HepG2 (cell line): Measurements from ENCODE around the gene HOMEZ. TPM values are rescaled to one million over a fixed set of nuclear protein-coding genes. Genes with fewer than 3 reads are reported as not detected.

Source experiments
- ATAD3A ChIP-seq: sonication (generic); formaldehyde crosslinking; IDR thresholded peaks from 2 replicates; pipeline ENCODE4 v1.4.0; 2020; ENCODE audit warnings: missing genetic modification reagents
- ATF3 ChIP-seq: sonication (generic); formaldehyde crosslinking; IDR thresholded peaks from 2 replicates; pipeline ENCODE4 v1.4.0; 2020; ENCODE audit warnings: missing genetic modification reagents
- GPN1 ChIP-seq: sonication (generic); formaldehyde crosslinking; IDR thresholded peaks from 2 replicates; pipeline ENCODE4 v1.5.1; 2020; ENCODE audit warnings: missing genetic modification reagents, borderline replicate concordance
- GZF1 ChIP-seq: sonication (generic); formaldehyde crosslinking; IDR thresholded peaks from 2 replicates; pipeline ENCODE4 v1.5.1; 2020; ENCODE audit warnings: mild to moderate bottlenecking, missing genetic modification reagents
- HNF4A ChIP-seq: sonication (generic); formaldehyde crosslinking; IDR thresholded peaks from 2 replicates; pipeline ENCODE4 v1.4.0; 2020; ENCODE audit warnings: missing genetic modification reagents
- JUN ChIP-seq: sonication (generic); formaldehyde crosslinking; IDR thresholded peaks from 2 replicates; pipeline ENCODE4 v1.4.0; 2020; ENCODE audit warnings: mild to moderate bottlenecking, missing genetic modification reagents
- KIAA2018 ChIP-seq: sonication (generic); formaldehyde crosslinking; IDR thresholded peaks from 2 replicates; pipeline ENCODE4 v1.5.0; 2020; ENCODE audit warnings: mild to moderate bottlenecking, missing genetic modification reagents, borderline replicate concordance
- NKX3-1 ChIP-seq: sonication (generic); formaldehyde crosslinking; IDR thresholded peaks from 2 replicates; pipeline ENCODE4 v1.5.0; 2020; ENCODE audit warnings: missing genetic modification reagents
- SOX5 ChIP-seq: IDR thresholded peaks from 2 replicates; pipeline ENCODE4 v1.6.1; 2016; ENCODE audit warnings: borderline replicate concordance
- ZNF20 ChIP-seq: sonication (generic); formaldehyde crosslinking; IDR thresholded peaks from 2 replicates; pipeline ENCODE4 v1.4.0; 2020; ENCODE audit warnings: mild to moderate bottlenecking, moderate library complexity, missing genetic modification reagents
- ZNF260 ChIP-seq: sonication (generic); formaldehyde crosslinking; IDR thresholded peaks from 2 replicates; pipeline ENCODE4 v1.4.0; 2020; ENCODE audit warnings: missing genetic modification reagents, low read depth, mild to moderate bottlenecking, borderline replicate concordance
- ZNF33B ChIP-seq: sonication (generic); formaldehyde crosslinking; IDR thresholded peaks from 2 replicates; pipeline ENCODE4 v1.5.1; 2020; ENCODE audit warnings: mild to moderate bottlenecking, missing genetic modification reagents
- ZNF510 ChIP-seq: sonication (generic); formaldehyde crosslinking; IDR thresholded peaks from 2 replicates; pipeline ENCODE4 v1.4.0; 2020; ENCODE audit warnings: low read depth, mild to moderate bottlenecking, missing genetic modification reagents
- ZNF552 ChIP-seq: sonication (generic); formaldehyde crosslinking; IDR thresholded peaks from 2 replicates; pipeline ENCODE4 v1.9.0; 2022; ENCODE audit warnings: missing genetic modification reagents, mild to moderate bottlenecking, borderline replicate concordance
- polyA plus RNA-seq, 8 experiments: library from polyadenylated mRNA; depleted of rRNA in 3 of 8; stranded (reverse) in 7 of 8; unstranded in 1 of 8; fragments of >200 nt; fragmentation: Illumina TruSeq in 4 of 8; extraction: Trizol in 4 of 8; gene quantifications; 2 replicates each; pipeline versions ENCODE4 v1.2.1 to v1.2.3, GENCODE V29; 2011 to 2016; ENCODE audit warnings: low read depth in 4 of 8, missing spikeins in 1 of 8, mixed read lengths in 1 of 8; ENCODE audit not compliant: insufficient read depth in 1 of 8
- total RNA-seq, 5 experiments: library from RNA; depleted of rRNA; stranded (reverse); fragments of >200 nt; fragmentation: Illumina TruSeq; extraction: Trizol; gene quantifications; 2 replicates each; pipeline ENCODE4 v1.2.3, GENCODE V29; 2016; ENCODE audit warnings: low read depth in 1 of 5
- TF ChIP-seq, protein P1 (sequence below): sonication (generic); formaldehyde crosslinking; IDR thresholded peaks from 2 replicates; pipeline ENCODE4 v1.5.1; 2020; ENCODE audit warnings: missing genetic modification reagents, mild to moderate bottlenecking, borderline replicate concordance
- TF ChIP-seq, protein P2 (sequence below): sonication (generic); formaldehyde crosslinking; IDR thresholded peaks from 2 replicates; pipeline ENCODE4 v1.5.0; 2020; ENCODE audit warnings: missing genetic modification reagents

The HOMEZ gene
- total and polyA plus RNA-seq, 2 of the 13 experiments (the other 11 are each of a cell fraction or from before 2014, with no cell fraction given), result 14.5 to 31.8 TPM

DNA sequence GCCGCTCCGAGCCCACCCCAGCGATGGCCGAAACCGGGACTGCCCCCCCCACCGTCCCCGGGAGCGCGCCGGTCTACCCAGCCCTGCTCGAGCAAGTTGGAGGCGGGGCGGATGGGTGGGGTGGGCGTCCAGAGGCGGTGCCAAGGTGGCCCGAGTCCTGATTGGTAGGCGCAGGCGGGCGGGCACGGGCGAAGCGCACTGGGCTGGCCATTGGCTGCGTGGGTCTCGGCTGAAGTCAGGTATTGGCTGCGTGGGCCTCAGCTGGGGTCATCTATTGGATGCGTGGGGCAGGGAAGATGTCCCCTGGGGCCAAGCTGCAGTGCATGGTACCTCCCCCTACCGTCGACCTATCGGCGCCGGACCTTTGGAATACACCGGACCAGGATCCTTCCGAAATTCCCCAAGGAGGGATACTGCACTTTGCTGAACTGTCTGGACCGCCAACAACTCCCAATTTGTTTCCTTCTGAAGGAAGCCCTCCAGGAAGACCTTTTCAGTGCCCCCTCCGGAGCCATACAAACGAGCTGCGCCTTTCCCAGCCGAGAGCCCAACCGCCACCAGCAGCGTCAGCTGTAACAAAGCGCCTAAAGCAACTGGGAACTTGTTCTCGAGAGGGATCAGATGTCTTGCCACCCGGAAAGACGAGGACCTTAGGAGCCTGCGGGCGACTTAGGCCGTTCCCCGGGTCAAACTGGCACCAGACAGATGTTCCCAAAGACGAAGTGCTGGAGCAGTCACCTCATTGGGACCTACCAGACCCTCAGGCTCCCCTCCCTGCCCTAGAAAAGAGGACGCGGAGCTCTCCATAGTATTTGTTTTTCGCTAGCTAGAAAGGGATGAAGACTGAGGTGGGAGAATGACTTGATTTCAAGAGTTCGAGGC lies at the start of gene HOMEZ (continued):
- TF ChIP-seq NKX3-1 (CRISPR knock-in tag) (peak; percentile 72; the same call in 1 of the 2 replicates), GPN1 (CRISPR knock-in tag) (peak; percentile 64; the same call in 1 of the 2 replicates), HNF4A (peak; percentile 31), GZF1 (CRISPR knock-in tag) (peak; percentile 25; the same call in 1 of the 2 replicates), KIAA2018 (CRISPR knock-in tag) (no peak), ATF3 (CRISPR knock-in tag) (no peak; the same call in 1 of the 2 replicates), ATAD3A (CRISPR knock-in tag) (peak; percentile 83; the same call in 1 of the 2 replicates), ZNF20 (peak; percentile 73; the same call in 1 of the 2 replicates), ZNF33B (CRISPR knock-in tag) (peak; percentile 91; the same call in 1 of the 2 replicates), JUN (peak; percentile 19; the same call in 1 of the 2 replicates), SOX5 (peak; percentile 44), ZNF552 (CRISPR knock-in tag) (peak; percentile 62; the same call in 1 of the 2 replicates), ZNF510 (CRISPR knock-in tag) (peak; percentile 84), ZNF260 (CRISPR knock-in tag) (no peak)
- TF ChIP-seq, protein P1, sequence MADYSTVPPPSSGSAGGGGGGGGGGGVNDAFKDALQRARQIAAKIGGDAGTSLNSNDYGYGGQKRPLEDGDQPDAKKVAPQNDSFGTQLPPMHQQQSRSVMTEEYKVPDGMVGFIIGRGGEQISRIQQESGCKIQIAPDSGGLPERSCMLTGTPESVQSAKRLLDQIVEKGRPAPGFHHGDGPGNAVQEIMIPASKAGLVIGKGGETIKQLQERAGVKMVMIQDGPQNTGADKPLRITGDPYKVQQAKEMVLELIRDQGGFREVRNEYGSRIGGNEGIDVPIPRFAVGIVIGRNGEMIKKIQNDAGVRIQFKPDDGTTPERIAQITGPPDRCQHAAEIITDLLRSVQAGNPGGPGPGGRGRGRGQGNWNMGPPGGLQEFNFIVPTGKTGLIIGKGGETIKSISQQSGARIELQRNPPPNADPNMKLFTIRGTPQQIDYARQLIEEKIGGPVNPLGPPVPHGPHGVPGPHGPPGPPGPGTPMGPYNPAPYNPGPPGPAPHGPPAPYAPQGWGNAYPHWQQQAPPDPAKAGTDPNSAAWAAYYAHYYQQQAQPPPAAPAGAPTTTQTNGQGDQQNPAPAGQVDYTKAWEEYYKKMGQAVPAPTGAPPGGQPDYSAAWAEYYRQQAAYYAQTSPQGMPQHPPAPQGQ (CRISPR knock-in tag), result 0 out of 2 replicates have a peak, but pooled peaks have one; percentile 62
- TF ChIP-seq, protein P2, sequence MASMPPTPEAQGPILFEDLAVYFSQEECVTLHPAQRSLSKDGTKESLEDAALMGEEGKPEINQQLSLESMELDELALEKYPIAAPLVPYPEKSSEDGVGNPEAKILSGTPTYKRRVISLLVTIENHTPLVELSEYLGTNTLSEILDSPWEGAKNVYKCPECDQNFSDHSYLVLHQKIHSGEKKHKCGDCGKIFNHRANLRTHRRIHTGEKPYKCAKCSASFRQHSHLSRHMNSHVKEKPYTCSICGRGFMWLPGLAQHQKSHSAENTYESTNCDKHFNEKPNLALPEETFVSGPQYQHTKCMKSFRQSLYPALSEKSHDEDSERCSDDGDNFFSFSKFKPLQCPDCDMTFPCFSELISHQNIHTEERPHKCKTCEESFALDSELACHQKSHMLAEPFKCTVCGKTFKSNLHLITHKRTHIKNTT (CRISPR knock-in tag), result no peak
